WTC11 (cell line): ENCODE measurements around the gene SLC25A21. TPM values are rescaled to one million over a fixed set of nuclear protein-coding genes. Genes with fewer than 3 reads are reported as not detected.
"Not testable (repeated sequence)": the region's sequence is repeated elsewhere in the genome, so short reads cannot be mapped to it uniquely, and the experiment has no call there.

Experiments
- ATAC-seq: fragments of 200-7000 bp; cut with Tn5 transposase; 2 replicates; pipeline ENCODE4 v1.10.0; 2021; ENCODE audit warnings: mild to moderate bottlenecking, moderate library complexity
- CTCF ChIA-PET: fragments of 300-600 bp; sonication (Branson Sonifier 250); formaldehyde crosslinking; loops from one replicate; lab custom pipeline; 2021; ENCODE audit warnings: antibody characterized with exemption; lab: Charles Lee
- POLR2A ChIA-PET: fragments of 350-600 bp; sonication (Branson Sonifier 250); formaldehyde crosslinking; loops from one replicate; lab custom pipeline; 2021; ENCODE audit warnings: antibody characterized with exemption; lab: Charles Lee
- DNase-seq: peaks from one replicate; pipeline ENCODE4 v3.0.0; 2021; ENCODE audit warnings: low spot score
- H3K27ac Mint-ChIP-seq: 2 replicates; pipeline ENCODE4 v1.8.0; 2021; ENCODE audit warnings: mixed read lengths
- H3K27me3 Mint-ChIP-seq: 2 replicates; pipeline ENCODE4 v1.8.0; 2021; ENCODE audit warnings: low read depth, mild to moderate bottlenecking, moderate library complexity, mixed read lengths
- H3K36me3 Mint-ChIP-seq: 2 replicates; pipeline ENCODE4 v1.8.0; 2021; ENCODE audit warnings: mixed read lengths
- H3K4me1 Mint-ChIP-seq: 2 replicates; pipeline ENCODE4 v1.8.0; 2022; ENCODE audit warnings: mixed read lengths
- H3K4me3 Mint-ChIP-seq: 2 replicates; pipeline ENCODE4 v1.8.0; 2021; ENCODE audit warnings: mild to moderate bottlenecking, moderate library complexity, mixed read lengths
- H3K9me3 Mint-ChIP-seq: 2 replicates; pipeline ENCODE4 v1.8.0; 2021; ENCODE audit warnings: mixed read lengths
- ATF1 ChIP-seq: sonication (generic); formaldehyde crosslinking; IDR thresholded peaks from 2 replicates; pipeline ENCODE4 v1.8.1; 2023; ENCODE audit warnings: mild to moderate bottlenecking, moderate library complexity, missing genetic modification reagents
- GTF2I ChIP-seq: fragments of 250-450 bp; sonication (Bioruptor Pico); conservative IDR thresholded peaks from 2 replicates; pipeline ENCODE4 v1.4.0; 2021; ENCODE audit warnings: mild to moderate bottlenecking
- IRF2 ChIP-seq: sonication (generic); formaldehyde crosslinking; IDR thresholded peaks from 2 replicates; pipeline ENCODE4 v1.8.0; 2022; ENCODE audit warnings: low read depth, missing genetic modification reagents, borderline replicate concordance
- JAZF1 ChIP-seq: fragments of 250-450 bp; sonication (Bioruptor Pico); IDR thresholded peaks from 2 replicates; pipeline ENCODE4 v1.9.0; 2021; ENCODE audit warnings: moderate library complexity, mild to moderate bottlenecking, inconsistent platforms
- NFATC4 ChIP-seq: fragments of 250-450 bp; sonication (Bioruptor Pico); IDR thresholded peaks from 2 replicates; pipeline ENCODE4 v1.9.0; 2021; ENCODE audit warnings: mild to moderate bottlenecking
- NR1H2 ChIP-seq: sonication (generic); formaldehyde crosslinking; IDR thresholded peaks from 2 replicates; pipeline ENCODE4 v1.9.0; 2021; ENCODE audit warnings: mild to moderate bottlenecking, moderate library complexity, missing genetic modification reagents
- NR3C1 ChIP-seq: sonication (generic); formaldehyde crosslinking; conservative IDR thresholded peaks from 2 replicates; pipeline ENCODE4 v1.8.1; 2023; ENCODE audit warnings: low read depth, mild to moderate bottlenecking, missing genetic modification reagents
- SMAD3 ChIP-seq: sonication (generic); formaldehyde crosslinking; IDR thresholded peaks from 2 replicates; pipeline ENCODE4 v1.8.0; 2022; ENCODE audit warnings: missing genetic modification reagents, mild to moderate bottlenecking, borderline replicate concordance
- SMAD4 ChIP-seq: sonication (generic); formaldehyde crosslinking; IDR thresholded peaks from 2 replicates; pipeline ENCODE4 v1.8.0; 2022; ENCODE audit warnings: mild to moderate bottlenecking, missing genetic modification reagents
- SP1 ChIP-seq: sonication (generic); formaldehyde crosslinking; conservative IDR thresholded peaks from 2 replicates; pipeline ENCODE4 v1.8.1; 2022; ENCODE audit warnings: missing genetic modification reagents
- TP53 ChIP-seq: sonication (generic); formaldehyde crosslinking; IDR thresholded peaks from 2 replicates; pipeline ENCODE4 v1.8.1; 2023; ENCODE audit warnings: mild to moderate bottlenecking, missing genetic modification reagents
- ZNF138 ChIP-seq: sonication (generic); formaldehyde crosslinking; conservative IDR thresholded peaks from 2 replicates; pipeline ENCODE4 v1.8.1; 2022; ENCODE audit warnings: mild to moderate bottlenecking, moderate library complexity, missing genetic modification reagents
- ZNF396 ChIP-seq: fragments of 250-450 bp; sonication (Bioruptor Pico); IDR thresholded peaks from 2 replicates; pipeline ENCODE4 v1.8.0; 2021; ENCODE audit warnings: mild to moderate bottlenecking, moderate library complexity, borderline replicate concordance
- ZNF416 ChIP-seq: fragments of 250-450 bp; sonication (Bioruptor Pico); IDR thresholded peaks from 2 replicates; pipeline ENCODE4 v1.9.0; 2021; ENCODE audit warnings: mild to moderate bottlenecking, inconsistent platforms
- total RNA-seq: library from RNA; stranded (reverse); gene quantifications from 3 replicates; pipeline ENCODE4 v1.2.3, GENCODE V29; 2021
- TF ChIP-seq, protein P1 (sequence below): sonication (generic); formaldehyde crosslinking; IDR thresholded peaks from 2 replicates; pipeline ENCODE4 v1.8.1; 2023; ENCODE audit warnings: mild to moderate bottlenecking, missing genetic modification reagents, moderate library complexity
- TF ChIP-seq, protein P2 (sequence below): sonication (generic); formaldehyde crosslinking; IDR thresholded peaks from 2 replicates; pipeline ENCODE4 v1.8.1; 2023; ENCODE audit warnings: mild to moderate bottlenecking, missing genetic modification reagents
- TF ChIP-seq, protein P3 (sequence below): sonication (generic); formaldehyde crosslinking; IDR thresholded peaks from 2 replicates; pipeline ENCODE4 v1.8.0; 2023; ENCODE audit warnings: missing genetic modification reagents, mild to moderate bottlenecking, borderline replicate concordance
- TF ChIP-seq, protein P4 (sequence below): sonication (generic); formaldehyde crosslinking; IDR thresholded peaks from 2 replicates; pipeline ENCODE4 v1.8.1; 2022; ENCODE audit warnings: mild to moderate bottlenecking, missing genetic modification reagents, moderate library complexity, borderline replicate concordance
- TF ChIP-seq, protein P5 (sequence below): fragments of 250-450 bp; sonication (Bioruptor Pico); IDR thresholded peaks from 2 replicates; pipeline ENCODE4 v1.9.0; 2021; ENCODE audit warnings: mild to moderate bottlenecking
- TF ChIP-seq, protein P6 (sequence below): fragments of 250-450 bp; sonication (Bioruptor Pico); IDR thresholded peaks from 2 replicates; pipeline ENCODE4 v1.8.0; 2021; ENCODE audit warnings: mild to moderate bottlenecking

SLC25A21 gene
- total RNA-seq, 1 experiment from 2014 or later: 8.2 TPM

DNA sequence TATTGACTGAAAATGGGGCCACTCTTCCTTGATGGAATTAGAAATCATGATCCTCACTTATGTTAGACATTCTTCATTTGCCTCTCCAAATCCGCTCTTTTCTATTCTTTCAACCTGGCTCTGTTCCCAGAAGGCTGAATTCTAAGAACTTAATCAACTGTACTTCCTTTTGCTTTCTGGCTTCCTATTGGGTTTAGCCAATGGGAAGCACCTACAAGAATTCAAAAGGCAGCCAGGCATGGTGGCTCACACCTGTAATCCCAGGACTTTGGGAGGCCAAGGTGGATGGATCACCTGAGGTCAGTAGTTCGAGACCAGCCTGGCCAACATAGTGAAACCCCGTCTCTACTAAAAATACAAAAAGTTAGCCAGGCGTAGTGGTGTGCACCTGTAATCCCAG is 98.1 kb downstream of the SLC25A21 start:
- DNase-seq: not testable (repeated sequence)

DNA sequence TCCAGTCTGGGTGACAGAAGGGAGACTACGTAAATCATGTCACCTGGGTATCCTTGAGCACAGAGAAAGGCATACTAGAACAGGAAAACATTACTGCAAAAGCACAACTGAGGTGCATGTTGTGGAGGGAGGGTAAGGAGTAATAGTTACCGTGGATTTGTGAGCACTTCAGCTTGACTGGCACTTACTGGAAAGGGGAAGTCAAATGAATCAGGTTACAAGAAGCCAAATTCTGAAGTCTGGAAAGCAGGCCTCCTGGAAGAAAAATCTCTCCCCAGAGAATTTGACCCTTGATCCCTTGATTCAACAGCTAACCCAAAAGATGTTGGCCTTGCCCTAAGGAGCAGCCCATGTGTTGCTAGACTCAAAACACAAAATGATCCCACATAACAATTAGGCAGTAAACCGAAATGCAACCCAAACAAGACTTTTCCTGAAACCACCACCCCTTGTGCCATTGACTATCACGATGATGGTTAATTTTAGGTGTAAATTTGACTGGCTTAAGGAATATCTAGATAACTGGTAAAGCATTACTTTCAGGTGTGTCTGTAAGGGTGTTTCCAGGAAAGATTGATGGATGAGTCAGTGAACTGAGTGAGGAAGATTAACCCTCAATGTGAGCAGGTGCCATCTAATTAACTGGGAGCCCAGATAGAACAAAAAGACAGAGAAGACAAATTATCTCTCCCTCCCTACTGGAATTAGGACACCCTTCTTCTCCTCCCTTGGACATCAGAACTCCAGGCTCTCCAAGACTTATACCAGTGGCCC is 108.8 kb downstream of the SLC25A21 start:
- Mint-ChIP-seq H3K27ac (no peak overlapping the region), H3K4me3 (no peak overlapping the region), H3K9me3 (no peaks in the 10 kb centered on the region), H3K36me3 (no peaks in the 10 kb centered on the region), H3K4me1 (peaks cover 24% of the 10 kb centered on the region), H3K27me3 (no peaks in the 10 kb centered on the region)
- CTCF ChIA-PET: no interaction called here
- POLR2A ChIA-PET: no interaction called here
- TF ChIP-seq, protein P1, sequence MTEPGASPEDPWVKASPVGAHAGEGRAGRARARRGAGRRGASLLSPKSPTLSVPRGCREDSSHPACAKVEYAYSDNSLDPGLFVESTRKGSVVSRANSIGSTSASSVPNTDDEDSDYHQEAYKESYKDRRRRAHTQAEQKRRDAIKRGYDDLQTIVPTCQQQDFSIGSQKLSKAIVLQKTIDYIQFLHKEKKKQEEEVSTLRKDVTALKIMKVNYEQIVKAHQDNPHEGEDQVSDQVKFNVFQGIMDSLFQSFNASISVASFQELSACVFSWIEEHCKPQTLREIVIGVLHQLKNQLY: no peak
- no peak for TF ChIP-seq ATF1
- TF ChIP-seq, protein P2, sequence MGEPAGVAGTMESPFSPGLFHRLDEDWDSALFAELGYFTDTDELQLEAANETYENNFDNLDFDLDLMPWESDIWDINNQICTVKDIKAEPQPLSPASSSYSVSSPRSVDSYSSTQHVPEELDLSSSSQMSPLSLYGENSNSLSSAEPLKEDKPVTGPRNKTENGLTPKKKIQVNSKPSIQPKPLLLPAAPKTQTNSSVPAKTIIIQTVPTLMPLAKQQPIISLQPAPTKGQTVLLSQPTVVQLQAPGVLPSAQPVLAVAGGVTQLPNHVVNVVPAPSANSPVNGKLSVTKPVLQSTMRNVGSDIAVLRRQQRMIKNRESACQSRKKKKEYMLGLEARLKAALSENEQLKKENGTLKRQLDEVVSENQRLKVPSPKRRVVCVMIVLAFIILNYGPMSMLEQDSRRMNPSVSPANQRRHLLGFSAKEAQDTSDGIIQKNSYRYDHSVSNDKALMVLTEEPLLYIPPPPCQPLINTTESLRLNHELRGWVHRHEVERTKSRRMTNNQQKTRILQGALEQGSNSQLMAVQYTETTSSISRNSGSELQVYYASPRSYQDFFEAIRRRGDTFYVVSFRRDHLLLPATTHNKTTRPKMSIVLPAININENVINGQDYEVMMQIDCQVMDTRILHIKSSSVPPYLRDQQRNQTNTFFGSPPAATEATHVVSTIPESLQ (CRISPR knock-in tag): no peak
- TF ChIP-seq NR1H2: no peak
- no peak for TF ChIP-seq ZNF138 (CRISPR knock-in tag)
- no peak for TF ChIP-seq SP1 (CRISPR knock-in tag)
- no peak for TF ChIP-seq TP53 (CRISPR knock-in tag)
- no peak for TF ChIP-seq IRF2
- TF ChIP-seq, protein P3, sequence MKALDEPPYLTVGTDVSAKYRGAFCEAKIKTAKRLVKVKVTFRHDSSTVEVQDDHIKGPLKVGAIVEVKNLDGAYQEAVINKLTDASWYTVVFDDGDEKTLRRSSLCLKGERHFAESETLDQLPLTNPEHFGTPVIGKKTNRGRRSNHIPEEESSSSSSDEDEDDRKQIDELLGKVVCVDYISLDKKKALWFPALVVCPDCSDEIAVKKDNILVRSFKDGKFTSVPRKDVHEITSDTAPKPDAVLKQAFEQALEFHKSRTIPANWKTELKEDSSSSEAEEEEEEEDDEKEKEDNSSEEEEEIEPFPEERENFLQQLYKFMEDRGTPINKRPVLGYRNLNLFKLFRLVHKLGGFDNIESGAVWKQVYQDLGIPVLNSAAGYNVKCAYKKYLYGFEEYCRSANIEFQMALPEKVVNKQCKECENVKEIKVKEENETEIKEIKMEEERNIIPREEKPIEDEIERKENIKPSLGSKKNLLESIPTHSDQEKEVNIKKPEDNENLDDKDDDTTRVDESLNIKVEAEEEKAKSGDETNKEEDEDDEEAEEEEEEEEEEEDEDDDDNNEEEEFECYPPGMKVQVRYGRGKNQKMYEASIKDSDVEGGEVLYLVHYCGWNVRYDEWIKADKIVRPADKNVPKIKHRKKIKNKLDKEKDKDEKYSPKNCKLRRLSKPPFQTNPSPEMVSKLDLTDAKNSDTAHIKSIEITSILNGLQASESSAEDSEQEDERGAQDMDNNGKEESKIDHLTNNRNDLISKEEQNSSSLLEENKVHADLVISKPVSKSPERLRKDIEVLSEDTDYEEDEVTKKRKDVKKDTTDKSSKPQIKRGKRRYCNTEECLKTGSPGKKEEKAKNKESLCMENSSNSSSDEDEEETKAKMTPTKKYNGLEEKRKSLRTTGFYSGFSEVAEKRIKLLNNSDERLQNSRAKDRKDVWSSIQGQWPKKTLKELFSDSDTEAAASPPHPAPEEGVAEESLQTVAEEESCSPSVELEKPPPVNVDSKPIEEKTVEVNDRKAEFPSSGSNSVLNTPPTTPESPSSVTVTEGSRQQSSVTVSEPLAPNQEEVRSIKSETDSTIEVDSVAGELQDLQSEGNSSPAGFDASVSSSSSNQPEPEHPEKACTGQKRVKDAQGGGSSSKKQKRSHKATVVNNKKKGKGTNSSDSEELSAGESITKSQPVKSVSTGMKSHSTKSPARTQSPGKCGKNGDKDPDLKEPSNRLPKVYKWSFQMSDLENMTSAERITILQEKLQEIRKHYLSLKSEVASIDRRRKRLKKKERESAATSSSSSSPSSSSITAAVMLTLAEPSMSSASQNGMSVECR: no peak
- no peak for DNase-seq
- no peak for ATAC-seq

More for the DNA sequence above, 98.1 kb downstream of the SLC25A21 start:
- H3K36me3 Mint-ChIP-seq, CTCF ChIA-PET, H3K4me3 Mint-ChIP-seq, H3K27ac Mint-ChIP-seq, ATAC-seq, POLR2A ChIA-PET, H3K27me3 Mint-ChIP-seq, H3K4me1 Mint-ChIP-seq, H3K9me3 Mint-ChIP-seq: not testable (repeated sequence)

DNA sequence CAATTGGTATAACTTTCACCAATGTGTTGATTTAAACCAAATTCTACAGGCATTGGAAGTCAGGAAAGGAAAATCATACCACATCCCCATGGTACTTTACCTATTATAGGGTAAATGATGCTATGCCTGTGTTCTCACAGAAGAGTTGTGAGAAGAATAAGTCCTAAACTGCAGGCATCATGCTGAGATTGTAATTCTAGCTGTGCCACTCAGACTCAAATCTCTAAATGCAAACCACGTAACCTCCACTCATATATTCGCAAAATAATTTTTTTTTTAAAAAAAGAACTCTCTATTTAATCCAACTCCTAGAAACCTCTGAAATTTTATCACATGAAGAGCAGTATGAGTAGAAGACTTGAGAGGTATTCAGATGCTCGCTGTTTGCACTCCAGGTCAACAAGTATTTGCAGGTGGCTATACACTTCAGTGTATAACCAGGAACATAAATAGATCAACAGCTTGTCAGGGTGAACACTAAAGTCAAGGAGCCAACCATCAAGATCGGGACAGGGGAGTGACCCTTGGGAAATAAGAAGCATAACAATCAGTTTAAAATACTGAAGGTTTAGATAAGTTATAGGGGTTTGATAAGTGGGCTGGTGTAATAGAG is 110.1 kb downstream of the SLC25A21 start:
- H3K27me3 Mint-ChIP-seq: no peaks in the 10 kb centered on the region
- POLR2A ChIA-PET: no interaction called here
- no peak overlapping the region for H3K27ac Mint-ChIP-seq
- H3K9me3 Mint-ChIP-seq: no peaks in the 10 kb centered on the region
- H3K36me3 Mint-ChIP-seq: no peaks in the 10 kb centered on the region
- CTCF ChIA-PET: no interaction called here
- DNase-seq (no peak), ATAC-seq (no peak)
- H3K4me1 Mint-ChIP-seq: peaks cover 24% of the 10 kb centered on the region
- H3K4me3 Mint-ChIP-seq: no peak overlapping the region
- TF ChIP-seq SMAD3 (no peak), NFATC4 (CRISPR knock-in tag) (no peak), ATF1 (no peak), GTF2I (CRISPR knock-in tag) (no peak), JAZF1 (CRISPR knock-in tag) (no peak), ZNF416 (CRISPR knock-in tag) (no peak), ZNF396 (no peak), SMAD4 (CRISPR knock-in tag) (no peak), NR3C1 (CRISPR knock-in tag) (no peak)
- TF ChIP-seq, protein P4, sequence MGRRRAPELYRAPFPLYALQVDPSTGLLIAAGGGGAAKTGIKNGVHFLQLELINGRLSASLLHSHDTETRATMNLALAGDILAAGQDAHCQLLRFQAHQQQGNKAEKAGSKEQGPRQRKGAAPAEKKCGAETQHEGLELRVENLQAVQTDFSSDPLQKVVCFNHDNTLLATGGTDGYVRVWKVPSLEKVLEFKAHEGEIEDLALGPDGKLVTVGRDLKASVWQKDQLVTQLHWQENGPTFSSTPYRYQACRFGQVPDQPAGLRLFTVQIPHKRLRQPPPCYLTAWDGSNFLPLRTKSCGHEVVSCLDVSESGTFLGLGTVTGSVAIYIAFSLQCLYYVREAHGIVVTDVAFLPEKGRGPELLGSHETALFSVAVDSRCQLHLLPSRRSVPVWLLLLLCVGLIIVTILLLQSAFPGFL (CRISPR knock-in tag): no peak
- TF ChIP-seq, protein P5, sequence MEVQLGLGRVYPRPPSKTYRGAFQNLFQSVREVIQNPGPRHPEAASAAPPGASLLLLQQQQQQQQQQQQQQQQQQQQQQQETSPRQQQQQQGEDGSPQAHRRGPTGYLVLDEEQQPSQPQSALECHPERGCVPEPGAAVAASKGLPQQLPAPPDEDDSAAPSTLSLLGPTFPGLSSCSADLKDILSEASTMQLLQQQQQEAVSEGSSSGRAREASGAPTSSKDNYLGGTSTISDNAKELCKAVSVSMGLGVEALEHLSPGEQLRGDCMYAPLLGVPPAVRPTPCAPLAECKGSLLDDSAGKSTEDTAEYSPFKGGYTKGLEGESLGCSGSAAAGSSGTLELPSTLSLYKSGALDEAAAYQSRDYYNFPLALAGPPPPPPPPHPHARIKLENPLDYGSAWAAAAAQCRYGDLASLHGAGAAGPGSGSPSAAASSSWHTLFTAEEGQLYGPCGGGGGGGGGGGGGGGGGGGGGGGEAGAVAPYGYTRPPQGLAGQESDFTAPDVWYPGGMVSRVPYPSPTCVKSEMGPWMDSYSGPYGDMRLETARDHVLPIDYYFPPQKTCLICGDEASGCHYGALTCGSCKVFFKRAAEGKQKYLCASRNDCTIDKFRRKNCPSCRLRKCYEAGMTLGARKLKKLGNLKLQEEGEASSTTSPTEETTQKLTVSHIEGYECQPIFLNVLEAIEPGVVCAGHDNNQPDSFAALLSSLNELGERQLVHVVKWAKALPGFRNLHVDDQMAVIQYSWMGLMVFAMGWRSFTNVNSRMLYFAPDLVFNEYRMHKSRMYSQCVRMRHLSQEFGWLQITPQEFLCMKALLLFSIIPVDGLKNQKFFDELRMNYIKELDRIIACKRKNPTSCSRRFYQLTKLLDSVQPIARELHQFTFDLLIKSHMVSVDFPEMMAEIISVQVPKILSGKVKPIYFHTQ (CRISPR knock-in tag): no peak
- TF ChIP-seq, protein P6, sequence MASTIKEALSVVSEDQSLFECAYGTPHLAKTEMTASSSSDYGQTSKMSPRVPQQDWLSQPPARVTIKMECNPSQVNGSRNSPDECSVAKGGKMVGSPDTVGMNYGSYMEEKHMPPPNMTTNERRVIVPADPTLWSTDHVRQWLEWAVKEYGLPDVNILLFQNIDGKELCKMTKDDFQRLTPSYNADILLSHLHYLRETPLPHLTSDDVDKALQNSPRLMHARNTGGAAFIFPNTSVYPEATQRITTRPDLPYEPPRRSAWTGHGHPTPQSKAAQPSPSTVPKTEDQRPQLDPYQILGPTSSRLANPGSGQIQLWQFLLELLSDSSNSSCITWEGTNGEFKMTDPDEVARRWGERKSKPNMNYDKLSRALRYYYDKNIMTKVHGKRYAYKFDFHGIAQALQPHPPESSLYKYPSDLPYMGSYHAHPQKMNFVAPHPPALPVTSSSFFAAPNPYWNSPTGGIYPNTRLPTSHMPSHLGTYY (CRISPR knock-in tag): no peak
